Measurements from ENCODE around the gene PUSL1. TPM values are rescaled to one million over a fixed set of nuclear protein-coding genes. Genes with fewer than 3 reads are reported as not detected.
A peak's percentile ranks its signal among the peaks of the same experiment; 100 is the strongest.
"Not testable (repeated sequence)": the region's sequence is repeated elsewhere in the genome, so short reads cannot be mapped to it uniquely, and the experiment has no call there.

PUSL1 gene
- total RNA-seq, 1 donor from 2014 or later: 19.9 TPM

- DNase-seq (ENCODE audit: low read depth, low spot score): no peak
Measured at GRCh38 chr1:1309251-1310108, 1.1 kb downstream of the PUSL1 start.

DNA sequence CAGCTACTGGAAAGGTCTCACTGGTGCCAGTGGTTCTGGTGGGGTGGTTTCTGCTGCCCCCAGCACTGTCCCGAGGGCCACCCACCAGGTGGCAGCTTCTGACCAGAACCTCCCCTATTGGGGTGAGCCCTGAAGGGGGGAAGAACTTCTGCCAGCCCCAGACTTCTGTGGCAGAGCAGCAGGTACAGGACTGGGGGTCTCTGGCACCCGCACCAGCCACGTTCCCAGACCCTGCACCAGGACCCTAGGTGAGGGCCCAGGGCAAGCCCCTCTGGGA lies 1.6 kb downstream of the PUSL1 start:
- no peak for DNase-seq (ENCODE audit: low read depth, low spot score)

DNA sequence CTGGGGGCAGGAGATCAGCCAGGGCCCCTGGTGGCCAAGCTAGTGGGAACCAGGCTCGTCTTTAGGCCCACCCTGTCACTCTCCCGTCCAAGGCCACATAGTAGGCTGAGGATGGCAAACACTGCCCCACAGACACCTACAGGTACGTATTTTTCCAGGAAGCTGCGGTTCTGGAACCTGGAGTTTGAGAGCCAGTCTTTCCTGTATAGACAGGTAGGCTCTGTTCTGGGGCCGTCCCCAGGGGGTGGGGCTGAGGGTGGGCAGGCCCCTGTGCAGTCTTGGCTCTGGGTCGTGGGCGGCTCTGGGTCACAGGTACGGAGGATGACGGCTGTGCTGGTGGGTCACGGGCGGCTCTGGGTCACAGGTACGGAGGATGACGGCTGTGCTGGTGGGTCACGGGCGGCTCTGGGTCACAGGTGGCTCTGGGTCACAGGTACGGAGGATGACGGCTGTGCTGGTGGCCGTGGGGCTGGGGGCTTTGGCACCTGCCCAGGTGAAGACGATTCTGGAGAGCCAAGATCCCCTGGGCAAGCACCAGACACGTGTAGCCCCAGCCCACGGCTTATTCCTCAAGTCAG lies 2.2 kb downstream of the PUSL1 start:
- no peak for DNase-seq (ENCODE audit: low read depth, low spot score)

DNA sequence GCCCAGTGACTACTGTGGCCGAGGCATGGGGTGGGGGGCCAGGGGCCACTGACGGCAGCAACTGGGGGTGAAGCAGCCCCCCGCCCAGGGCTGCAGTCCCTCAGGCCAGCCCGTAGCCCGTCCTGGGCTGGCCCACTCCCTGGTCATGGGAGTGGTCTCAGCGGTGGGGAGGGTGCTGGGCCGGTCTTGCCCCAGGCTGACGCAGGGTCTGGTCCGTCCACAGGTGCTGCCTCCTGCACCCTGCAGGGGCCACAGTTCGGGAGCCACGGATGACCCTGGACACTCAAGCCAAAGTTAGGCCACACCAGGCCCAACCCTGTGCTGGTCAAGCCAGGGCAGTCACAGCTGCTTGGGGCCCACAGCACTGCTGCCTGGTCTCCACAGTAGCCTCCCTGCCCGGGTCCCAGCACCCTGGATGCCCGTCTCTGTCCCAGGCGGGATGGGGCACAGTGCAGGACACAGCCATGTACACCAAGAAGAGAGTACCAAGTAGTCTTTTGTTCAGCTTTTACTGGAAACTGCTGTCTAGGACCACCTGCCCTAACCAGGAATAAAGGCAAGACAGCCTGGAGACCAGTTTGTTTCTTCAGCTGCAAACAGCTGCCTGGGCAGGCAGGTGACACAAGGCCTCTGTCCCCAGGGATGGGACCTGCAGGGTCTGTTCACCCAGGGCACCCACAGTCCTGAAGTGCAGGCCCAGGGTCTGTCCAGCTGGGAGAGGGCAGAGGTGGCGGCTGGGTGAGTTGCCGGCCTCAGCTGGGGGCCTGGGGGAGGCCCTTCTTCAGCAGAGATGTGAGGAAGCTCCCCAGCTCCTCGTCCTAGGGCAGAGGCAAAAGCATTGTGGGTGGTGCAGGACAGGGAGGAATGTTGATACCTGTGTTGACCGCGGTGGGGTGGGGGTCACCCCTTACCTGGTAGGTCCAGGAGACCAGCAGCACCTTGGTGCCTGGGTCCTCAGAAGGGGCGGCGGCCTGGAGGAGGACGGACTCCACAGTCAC lies 3.0 kb downstream of the PUSL1 start:
- no peak for DNase-seq (ENCODE audit: low read depth, low spot score)

GRCh38 chr1:1312450-1313314 lies 4.3 kb downstream of the PUSL1 start:
- DNase-seq (ENCODE audit: low read depth, low spot score): no peak

GRCh38 chr1:1313500-1314236 lies 5.3 kb downstream of the PUSL1 start:
- no peak for DNase-seq (ENCODE audit: low read depth, low spot score)

- DNase-seq (ENCODE audit: low read depth, low spot score): no peak
Measured at GRCh38 chr1:1314237-1314586, 5.8 kb downstream of the PUSL1 start.

DNA sequence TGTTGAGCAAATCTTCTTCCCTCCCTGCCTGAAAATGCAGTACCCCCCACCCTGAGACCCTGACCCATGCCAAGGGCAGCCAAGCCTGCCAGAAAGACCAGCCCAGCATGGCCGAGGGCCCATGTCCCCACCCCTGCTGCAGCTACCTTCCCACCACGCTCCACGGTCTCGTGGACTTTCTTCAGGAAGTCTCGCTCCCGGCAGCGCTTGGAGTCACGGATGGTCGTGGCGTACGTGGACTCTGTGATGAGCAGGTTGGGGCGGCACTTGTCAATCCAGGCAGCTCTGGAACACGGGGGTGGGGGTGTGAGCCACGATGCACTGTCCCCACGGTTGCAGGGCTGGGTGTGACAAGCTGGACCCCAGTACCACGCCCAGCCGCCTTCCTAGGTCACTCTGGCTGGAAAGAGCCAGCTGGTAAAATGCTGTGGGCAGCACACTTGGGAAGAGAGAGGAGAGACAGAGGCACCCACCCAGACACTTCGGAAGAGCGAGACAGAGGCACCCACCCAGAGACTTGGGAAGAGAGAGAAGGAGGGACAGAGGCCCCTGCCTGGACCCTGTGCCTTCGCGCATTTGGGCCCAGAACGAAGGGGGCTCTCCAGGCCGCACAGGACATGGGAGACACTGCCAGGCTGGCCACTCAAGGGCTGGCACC lies 6.4 kb downstream of the PUSL1 start:
- DNase-seq (ENCODE audit: low read depth, low spot score): no peak

DNA sequence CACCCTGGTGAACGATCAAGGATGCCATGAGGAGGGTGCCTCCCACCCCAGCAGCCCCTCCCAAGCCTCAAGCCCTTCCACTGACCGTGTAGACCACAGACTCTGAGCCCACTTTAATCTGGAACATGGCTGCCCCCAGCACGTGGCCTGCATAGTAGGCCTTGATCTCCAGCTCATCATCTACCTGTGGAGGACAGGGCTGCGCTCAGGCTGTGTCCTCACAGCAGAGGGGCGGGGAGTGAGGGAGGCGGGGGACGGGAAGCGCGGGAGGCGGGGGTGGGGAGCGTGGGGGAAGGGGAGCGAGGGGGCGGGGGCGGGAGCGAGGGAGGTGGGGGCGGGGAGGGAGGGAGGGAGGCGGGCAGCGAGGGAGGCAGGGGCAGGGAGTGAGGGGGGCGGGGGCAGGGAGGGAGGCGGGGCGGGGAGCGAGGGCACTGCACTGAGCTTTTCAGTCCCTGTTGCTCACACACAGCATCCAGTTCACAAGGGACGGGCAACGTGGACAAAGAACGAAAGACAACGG lies 7.1 kb downstream of the PUSL1 start:
- no peak for DNase-seq (ENCODE audit: low read depth, low spot score)

DNA sequence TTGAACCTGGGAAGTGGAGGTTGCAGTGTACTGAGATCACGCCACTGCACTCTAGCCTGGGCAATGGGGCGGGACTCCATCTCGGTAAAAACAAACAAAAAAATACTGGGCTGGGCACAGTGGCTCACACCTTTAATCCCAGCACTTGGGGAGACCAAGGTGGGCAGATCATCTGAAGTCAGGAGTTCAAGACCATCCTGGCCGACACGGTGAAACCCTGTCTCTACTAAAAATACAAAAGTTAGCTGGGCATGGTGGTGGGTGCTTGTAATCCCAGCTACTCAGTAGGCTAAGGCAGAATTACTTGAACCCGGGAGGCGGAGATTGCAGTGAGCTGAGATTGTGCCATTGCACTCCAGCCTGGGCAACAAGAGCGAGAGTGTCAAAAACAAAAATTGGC lies 7.8 kb downstream of the PUSL1 start:
- not testable (repeated sequence) for DNase-seq (ENCODE audit: low read depth, low spot score)

- DNase-seq (ENCODE audit: low read depth, low spot score): no peak
Measured at GRCh38 chr1:1317420-1317819, 9.0 kb downstream of the PUSL1 start.

DNA sequence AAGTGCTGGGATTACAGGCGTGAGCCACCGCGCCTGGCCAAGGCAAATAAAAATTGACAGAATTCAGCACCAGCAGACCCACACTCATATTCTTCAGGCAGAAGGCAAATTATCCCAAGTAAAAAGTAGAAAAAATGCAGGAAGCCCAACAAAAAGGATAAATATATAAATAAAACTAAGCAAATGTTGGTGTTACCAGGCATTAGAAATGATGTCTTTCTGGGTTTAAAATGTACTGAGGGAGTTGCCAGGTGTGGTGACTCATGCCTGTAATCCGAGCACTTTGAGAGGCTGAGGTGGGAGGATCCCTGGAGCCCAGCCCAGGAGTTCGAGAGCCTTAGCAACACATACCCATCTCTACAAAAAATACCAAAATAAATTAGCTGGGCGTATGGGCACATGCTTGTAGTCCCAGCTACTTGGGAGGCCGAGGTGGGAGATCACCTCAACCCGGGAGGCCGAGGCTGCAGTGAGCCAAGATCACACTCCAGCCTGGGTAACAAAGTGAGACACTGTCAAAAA lies 9.8 kb downstream of the PUSL1 start:
- peak; percentile 26 for DNase-seq (ENCODE audit: low read depth, low spot score)

DNA sequence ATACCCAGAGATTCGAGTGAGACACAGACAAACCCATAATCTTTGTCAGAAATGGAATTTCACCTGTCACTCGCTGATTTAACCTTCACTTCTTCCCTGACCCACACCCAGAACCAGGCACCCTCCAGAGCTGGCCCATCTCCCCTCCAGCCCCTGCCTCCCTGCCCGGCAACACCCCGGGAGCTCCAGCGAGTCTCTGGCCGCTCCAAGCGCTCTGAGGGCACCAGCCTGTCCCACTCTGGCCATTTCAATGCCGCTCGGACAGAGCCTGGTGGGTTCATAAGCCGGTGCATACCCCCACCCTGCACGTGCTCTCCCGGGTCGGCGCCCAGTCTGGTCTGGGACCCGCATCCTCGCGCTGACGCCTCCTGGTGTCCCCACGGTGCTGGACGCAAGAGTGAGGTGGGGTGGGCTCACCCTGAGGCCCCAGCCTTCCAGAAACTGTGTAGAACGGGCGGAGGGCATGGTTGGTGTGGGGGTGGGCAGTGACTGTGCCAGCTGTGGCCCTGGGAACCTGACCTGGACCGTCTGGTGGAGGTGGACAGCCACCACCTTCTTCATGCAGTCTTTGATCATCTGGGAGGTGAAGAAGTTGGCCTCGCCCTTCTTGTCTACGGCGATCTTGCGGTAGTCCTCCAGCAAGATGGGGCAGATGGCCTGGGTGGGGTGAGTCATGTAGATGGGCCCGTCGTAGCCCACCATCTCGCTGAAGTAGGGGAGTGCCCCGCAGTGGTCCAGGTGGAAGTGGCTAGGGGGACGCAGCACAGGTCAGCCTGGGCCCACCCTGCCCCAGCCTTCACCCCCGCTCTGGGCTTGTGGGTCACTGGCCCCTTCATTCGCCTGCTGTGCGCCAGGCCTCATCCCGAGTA lies 10.6 kb downstream of the PUSL1 start:
- no peak for DNase-seq (ENCODE audit: low read depth, low spot score)

DNA sequence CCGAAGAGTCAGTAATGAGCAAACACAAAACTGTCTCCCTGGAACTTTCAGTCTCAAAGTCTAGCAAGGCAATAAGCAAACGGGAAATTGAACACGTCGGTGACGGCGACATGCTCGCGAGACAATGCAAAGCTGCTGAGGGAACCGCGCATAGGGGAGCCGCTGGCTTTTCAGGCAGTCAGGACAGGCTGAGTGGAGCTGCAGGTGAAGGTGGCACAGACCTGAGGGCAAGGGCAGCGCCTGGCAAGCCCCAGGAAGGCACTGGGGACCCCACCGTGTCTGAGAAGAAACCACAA lies 11.2 kb downstream of the PUSL1 start:
- DNase-seq (ENCODE audit: low read depth, low spot score): no peak

GRCh38 chr1:1320666-1321448 lies 12.5 kb downstream of the PUSL1 start:
- no peak for DNase-seq (ENCODE audit: low read depth, low spot score)

DNA sequence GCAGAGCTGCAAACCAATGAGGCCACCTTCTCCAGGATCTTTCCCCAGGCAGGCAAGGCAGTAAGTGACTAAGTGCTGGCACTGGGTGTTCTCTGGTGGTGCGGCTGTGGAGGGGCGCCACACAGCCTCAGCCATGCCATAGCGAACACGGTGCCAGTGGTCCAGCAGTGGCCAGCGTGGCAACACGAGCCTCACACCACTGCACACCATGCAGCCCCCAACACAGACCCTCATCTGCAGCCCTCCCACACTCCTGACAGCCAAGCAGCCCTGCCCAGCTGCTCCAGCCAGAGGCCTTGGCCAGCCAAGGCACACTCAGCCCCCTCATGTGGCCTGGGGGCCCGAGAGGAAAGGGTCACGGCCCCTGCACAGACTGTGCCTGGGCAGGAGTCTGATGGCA lies 13.1 kb downstream of the PUSL1 start:
- DNase-seq (ENCODE audit: low read depth, low spot score): no peak

DNA sequence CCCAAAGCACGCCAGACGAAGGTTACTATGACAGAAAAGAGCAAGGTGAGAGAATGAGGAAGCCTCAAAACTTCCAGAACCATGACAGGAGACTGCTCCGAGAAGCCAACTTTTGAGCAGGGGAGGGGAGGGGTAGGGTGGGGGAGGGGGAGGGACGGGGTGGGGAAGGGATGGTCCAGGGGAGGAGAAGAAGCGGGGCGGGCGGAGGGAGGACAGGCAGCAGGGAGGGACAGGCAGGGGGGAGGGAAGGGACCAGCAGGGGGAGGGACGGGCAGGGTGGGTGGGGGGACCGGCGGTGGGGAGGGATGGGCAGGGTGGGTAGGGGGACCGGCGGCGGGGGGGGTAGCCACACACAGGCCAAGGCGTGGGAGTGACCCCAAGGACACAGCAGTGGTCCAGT lies 14.0 kb downstream of the PUSL1 start:
- no peak for DNase-seq (ENCODE audit: low read depth, low spot score)

- no peak for DNase-seq (ENCODE audit: low read depth, low spot score)
Measured at GRCh38 chr1:1322952-1323351, 14.6 kb downstream of the PUSL1 start.

All from pulmonary artery endothelial cell (primary cell).